Right lung (tissue), 10 donors: Measurements from ENCODE around the gene KNCN. TPM values are rescaled to one million over a fixed set of nuclear protein-coding genes. Genes with fewer than 3 reads are reported as not detected.
A peak's percentile ranks its signal among the peaks of the same experiment; 100 is the strongest.

Experiments used
- DNase-seq, 2 donors: peaks; one replicate each; pipeline ENCODE4 v3.0.0-alpha.2; 2013
- long read RNA-seq, 8 donors: transcript quantifications; one replicate each; lab custom pipeline, GENCODE V29; 2026
- polyA plus RNA-seq, 5 donors: library from polyadenylated mRNA; unstranded; fragments of 120-200 nt; gene quantifications; one replicate each; pipeline versions ENCODE4 v1.2.1 to v1.2.3, GENCODE V29; 2013; ENCODE audit warnings: inconsistent platforms in 1 of 5, low replicate concordance in 1 of 5; ENCODE audit not compliant: insufficient read length in 5 of 5, insufficient read depth in 1 of 5

Gene KNCN
- under 1 TPM in 4 of 5 donors, not detected in 1; 0.08 to 0.30 (median 0.13) TPM for polyA plus RNA-seq
- long read RNA-seq, donor 1, result 0 reads
- long read RNA-seq, donor 2, result 0 reads
- long read RNA-seq, donor 3, result 0 reads
- long read RNA-seq, donor 4, result 0 reads
- long read RNA-seq, donor 5, result 0 reads
- long read RNA-seq, donor 6, result 0 reads
- long read RNA-seq, donor 7, result 0 reads
- long read RNA-seq, donor 8, result 0 reads

GRCh38 chr1:46551597-46552095 is at the start of gene KNCN:
TSS of gene KNCN (minus strand) at chr1:46551647. CDS start at chr1:46551215, 432 bp downstream.
- DNase-seq, result no peak

GRCh38 chr1:46599059-46599970 is 47.9 kb upstream of the KNCN start:
- DNase-seq, result no peak

- DNase-seq, result no peak
These were observed 45.4 kb upstream of the KNCN start for GRCh38 chr1:46596846-46597245.

GRCh38 chr1:46596036-46596435 is 44.6 kb upstream of the KNCN start:
- no peak for DNase-seq

GRCh38 chr1:46595127-46595526 is 43.7 kb upstream of the KNCN start:
- DNase-seq, result no peak

- DNase-seq, result no peak
These were observed 42.6 kb upstream of the KNCN start for GRCh38 chr1:46594063-46594462.

- DNase-seq, result no peak
These were observed 41.4 kb upstream of the KNCN start for GRCh38 chr1:46592823-46593222.

- DNase-seq, result no peak
These were observed 38.1 kb upstream of the KNCN start for GRCh38 chr1:46589529-46589928.

GRCh38 chr1:46587069-46587468 is 35.6 kb upstream of the KNCN start:
- DNase-seq, result no peak

- no peak for DNase-seq
These were observed 34.0 kb upstream of the KNCN start for GRCh38 chr1:46585312-46585938.

GRCh38 chr1:46583494-46583893 is 32.0 kb upstream of the KNCN start:
- DNase-seq, result no peak

GRCh38 chr1:46582972-46583371 is 31.5 kb upstream of the KNCN start:
- no peak for DNase-seq

- no peak for DNase-seq
These were observed 30.4 kb upstream of the KNCN start for GRCh38 chr1:46581681-46582455.

GRCh38 chr1:46580140-46580903 is 28.9 kb upstream of the KNCN start:
- DNase-seq, result no peak

GRCh38 chr1:46577671-46578070 is 26.2 kb upstream of the KNCN start:
- DNase-seq, result no peak

GRCh38 chr1:46576596-46576995 is 25.1 kb upstream of the KNCN start:
- DNase-seq, result no peak

- DNase-seq, result no peak
These were observed 24.3 kb upstream of the KNCN start for GRCh38 chr1:46575778-46576177.

GRCh38 chr1:46575300-46575699 is 23.9 kb upstream of the KNCN start:
- no peak for DNase-seq

- DNase-seq, result no peak
These were observed 20.3 kb upstream of the KNCN start for GRCh38 chr1:46571691-46572225.

- DNase-seq, result peak; percentile 32 to 36
These were observed 18.7 kb upstream of the KNCN start for GRCh38 chr1:46569884-46570725.
